GM18519 (cell line): ENCODE measurements around the gene CTNNA2.
"Not testable (repeated sequence)": the region's sequence is repeated elsewhere in the genome, so short reads cannot be mapped to it uniquely, and the experiment has no call there.

Source experiments
- ATAC-seq: cut with Tn5 transposase; IDR thresholded peaks from one replicate; pipeline ENCODE4 v1.9.1; 2021; ENCODE audit warnings: mild to moderate bottlenecking, moderate library complexity; ENCODE audit not compliant: unreplicated experiment, low FRiP score

CTNNA2 gene

DNA sequence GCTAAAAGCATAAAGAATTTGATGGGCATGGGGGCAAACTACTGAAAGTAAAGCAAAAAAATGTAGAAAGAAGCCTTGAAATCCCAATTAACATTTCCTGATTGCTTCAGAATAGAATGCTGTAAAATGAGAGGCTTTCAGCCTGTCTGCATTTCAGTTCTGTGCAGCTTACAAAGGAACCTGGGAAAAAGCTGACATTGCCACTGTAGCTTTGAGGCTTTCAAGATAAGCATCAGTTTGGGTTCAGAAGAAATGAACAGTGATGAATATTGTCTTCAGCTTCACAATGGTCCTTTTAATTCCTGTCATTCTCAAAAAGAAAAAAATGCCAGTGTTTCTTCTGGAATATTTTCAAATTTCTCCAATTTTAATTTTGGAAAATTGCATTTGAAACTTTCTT is 549.0 kb downstream of the CTNNA2 start:
- ATAC-seq, result no peak

DNA sequence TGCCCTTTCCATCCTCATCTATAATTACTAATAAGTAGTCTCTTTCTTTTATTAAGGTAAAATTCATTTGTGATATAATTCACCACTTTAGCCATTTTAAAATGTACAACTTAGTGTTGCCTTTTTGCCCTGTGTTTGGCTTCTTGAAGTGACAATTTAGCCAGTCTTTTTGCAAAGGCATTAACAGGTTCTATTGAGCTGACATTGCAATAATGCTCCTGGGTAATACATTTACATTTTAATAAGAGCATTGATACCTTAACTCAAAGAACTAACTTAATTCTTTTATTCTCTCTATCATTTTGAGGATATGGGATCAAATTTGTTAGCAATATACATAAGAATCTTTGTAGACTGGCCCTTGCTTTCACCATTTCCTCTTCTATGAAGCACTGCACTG is 549.4 kb downstream of the CTNNA2 start:
- no peak for ATAC-seq

DNA sequence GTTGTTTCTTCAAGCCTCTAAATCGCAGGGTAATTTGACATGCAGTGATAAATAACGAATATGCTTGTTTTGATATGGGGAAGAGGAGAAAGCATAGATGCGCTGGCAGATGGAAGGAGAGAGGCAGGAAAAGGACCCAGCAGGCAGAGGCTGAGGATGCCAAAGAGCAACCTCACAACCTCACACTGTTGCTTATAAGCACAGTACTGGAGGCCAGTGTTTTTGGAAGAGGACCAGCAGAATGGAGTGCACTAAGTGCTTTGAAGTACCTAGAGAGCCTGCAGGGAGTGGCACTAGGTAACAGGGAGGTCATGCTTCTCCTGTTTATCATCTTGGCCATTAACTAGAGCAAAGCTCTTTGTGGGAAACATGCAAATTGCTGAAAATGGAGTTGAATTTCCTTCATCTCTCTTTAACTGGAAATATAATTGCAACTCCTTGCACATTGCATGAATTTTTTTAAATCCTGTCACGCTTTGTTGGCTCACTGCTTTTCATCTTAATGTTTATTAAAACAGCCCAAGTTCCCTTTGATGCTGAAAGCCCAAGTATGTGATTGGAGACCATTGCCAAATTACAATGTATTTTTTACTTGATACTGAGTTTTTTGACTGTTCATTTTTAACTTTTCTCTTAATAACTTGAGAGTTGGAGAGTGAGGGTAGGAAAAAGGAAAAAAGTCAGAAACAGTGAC is 555.3 kb downstream of the CTNNA2 start:
- no peak for ATAC-seq

DNA sequence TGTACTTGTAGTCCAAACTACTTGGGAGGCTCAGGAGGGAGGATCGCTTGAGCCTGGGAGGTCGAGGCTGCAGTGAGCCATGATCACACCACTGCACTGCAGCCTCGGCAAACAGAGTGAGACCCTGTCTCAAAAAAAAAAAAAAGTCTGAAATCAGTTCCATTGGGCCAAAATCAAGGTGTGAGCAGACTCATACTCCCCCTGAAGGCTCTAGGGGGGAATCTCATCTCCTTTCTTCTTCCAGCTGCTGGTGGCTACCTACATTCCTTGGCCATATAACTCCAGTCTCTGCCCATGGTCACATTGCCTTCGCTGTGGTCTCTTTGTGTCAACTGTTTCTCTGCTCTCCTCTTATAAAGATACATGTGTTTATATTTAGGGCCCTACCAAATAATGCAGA is 557.7 kb downstream of the CTNNA2 start:
- no peak for ATAC-seq

DNA sequence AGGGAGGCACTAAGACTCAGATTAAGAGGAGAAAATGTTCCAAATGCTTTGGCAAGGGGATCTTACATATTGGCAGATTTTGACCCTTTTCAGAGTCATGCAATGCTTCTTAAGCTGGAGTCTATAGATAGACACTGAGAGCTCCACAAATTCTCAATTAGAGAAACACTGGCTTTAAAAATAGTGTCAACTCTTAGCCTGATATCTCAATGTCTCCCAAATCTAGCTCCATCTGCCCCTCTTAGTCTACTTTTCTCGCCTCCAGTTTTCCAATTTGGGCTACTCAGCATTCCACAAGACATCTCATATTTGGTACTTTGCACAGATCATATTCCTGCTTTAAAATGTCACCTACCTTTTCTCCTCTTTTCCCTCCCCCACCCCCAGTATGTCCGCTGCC is 559.1 kb downstream of the CTNNA2 start:
- ATAC-seq, result no peak

DNA sequence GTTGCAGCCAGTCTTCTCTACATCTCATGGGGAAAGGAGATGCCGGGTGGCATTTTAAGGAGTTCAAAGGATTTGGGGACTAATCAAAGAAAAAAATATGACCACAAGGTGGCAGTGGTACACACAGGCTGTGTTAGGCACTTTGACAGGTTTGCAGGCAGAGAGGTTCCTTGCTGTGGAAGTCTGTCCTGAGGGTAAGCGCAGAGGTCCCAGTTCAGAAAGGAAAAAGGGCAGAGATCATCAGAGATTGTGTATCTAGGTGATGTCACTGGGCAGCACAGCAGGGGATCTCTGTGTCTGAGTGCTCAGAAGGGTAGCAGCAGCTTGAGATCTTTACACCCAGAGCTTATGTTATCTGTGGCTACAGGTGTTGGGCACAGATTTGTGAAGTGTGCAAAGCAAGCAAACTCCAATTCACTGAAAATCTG is 560.3 kb downstream of the CTNNA2 start:
- no peak for ATAC-seq

DNA sequence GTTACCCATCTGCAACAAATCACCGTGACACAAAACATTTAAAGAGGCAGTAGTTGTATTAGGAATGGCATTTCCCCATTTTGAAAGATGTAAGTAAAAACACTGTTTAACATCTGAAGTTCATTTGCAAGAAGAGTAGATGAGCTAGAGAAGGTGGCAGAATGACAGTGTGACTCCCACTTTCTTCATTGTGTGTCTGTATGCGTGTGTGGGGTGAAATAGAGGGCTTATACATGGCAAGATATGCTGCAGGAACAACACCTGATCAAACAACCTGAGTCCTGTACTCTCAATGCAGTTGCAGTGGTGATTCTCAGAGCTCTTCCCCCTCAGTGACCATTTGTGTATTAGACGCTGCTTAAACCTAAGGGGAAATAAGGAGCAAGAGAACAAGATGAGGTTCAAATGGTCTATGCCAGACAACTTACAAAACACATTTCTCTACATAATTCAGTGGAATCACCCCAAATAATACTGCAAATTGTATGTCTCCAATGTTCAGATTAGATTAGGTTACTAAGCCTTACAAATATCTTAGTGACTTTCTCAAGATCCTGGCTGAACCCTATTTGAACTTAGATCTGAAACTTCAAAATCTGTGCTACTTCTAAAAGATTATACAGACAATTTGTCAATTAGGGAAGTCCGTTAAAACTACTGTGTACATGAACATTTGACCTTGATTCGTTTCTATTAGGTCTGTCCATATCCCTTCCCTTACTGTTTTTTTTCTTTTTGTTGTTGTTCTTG is 561.6 kb downstream of the CTNNA2 start:
- ATAC-seq, result no peak

DNA sequence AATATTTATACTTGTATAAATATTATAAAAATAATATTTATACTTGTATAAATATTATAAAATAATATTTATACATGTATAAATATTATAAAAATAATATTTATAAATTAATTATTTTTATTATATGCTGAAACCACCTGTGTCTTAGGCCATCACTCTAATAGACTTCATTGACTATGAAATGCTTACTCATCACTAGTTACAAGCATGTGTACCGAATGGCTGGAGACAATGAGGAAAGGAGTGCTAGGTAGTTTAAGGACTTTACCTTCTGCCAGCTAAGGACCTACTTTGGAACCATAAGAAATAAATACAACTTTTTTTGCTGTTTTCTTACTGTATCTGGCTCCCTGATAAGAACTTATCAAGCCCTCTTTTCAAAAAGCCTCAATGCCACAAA is 562.9 kb downstream of the CTNNA2 start:
- ATAC-seq, result no peak

DNA sequence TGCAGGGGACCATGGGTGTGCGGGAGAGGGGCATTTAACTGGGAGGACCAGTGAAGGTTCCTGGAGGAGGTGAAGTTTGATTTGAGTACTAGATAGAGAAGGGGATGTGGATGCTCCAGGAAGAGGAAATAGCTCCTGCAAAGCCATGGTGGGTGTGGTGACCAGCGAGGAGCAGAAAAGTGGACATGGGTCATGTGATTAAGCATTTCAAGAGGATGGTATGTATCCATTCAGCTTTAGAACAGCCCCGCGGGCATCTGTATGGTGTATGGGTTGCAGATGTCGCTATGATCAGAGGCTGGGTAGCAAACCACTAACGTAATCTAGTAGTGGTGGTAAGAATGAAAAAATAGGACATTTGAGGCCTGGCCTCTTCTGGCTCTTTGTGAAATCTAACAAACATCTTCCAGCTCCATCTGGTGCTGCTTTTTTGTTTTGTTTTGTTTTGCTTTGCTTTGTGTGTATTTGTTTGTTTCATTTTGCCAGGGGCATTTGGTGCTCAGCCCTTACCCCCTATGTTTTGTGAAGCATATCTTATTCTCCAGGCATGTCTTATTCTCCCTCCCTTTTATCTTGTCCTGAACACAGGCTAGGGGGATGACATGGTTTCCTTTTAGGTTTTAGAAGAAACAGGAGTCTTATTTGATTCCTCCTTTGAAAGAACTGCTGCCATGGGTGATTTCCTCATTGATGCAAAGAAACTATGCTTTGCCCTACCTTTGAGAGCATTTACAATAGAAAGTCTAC is 565.6 kb downstream of the CTNNA2 start:
- no peak for ATAC-seq

DNA sequence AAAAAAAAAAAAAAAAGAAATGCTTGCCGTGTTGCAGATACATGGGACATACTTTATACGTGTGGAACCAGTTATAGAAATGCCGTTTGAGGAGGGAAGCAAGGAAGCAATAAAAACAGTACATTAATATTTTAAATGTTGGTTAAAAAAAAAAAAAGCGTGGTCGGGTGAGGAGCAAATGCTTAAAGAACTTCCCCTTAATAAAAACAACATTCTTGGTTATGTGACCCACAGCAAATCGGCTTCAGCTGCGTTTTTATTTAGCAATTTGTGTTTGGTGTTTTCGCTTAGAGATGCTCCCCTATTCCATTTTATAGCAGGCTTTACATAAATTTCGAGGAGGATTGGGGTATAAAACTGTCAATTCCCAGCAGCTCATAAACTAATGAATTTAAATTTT is 568.1 kb downstream of the CTNNA2 start:
- no peak for ATAC-seq

DNA sequence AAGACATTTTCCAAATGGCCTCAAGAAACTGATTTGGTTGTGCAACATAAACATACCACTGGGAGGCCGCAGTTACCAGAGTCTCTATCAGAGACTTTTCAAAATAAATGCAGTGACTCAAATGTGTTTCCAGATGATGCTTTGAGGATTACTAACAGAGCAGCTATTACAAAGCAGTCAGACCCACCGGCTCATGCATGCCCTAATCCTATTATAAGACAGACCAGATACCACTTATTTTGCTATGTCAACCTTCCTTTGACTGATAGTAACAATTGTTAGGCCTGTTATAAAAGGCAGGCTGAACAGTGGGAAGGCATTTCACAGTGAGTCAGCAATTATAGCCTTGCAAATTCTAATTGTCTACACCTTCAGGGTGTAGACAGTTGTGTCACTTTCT is 574.0 kb downstream of the CTNNA2 start:
- no peak for ATAC-seq

DNA sequence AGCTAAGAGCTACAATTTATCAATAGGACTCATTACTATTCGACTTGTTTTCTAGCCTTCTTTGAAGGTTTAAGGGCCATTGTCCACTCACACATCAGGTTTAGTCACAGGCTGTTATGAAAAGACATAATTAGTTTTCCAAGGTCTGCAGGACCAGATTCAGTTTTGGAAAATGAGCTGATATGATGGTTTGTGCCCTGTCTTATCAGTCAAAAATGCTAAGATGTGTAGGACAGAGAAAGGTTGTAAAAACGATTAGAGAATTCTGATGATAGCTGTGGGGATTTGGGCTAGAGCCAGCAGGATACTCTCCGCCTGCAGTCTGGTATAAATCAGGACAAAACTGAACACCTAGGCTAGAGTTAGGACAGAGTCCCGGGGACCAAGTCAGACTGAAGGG is 578.4 kb downstream of the CTNNA2 start:
- no peak for ATAC-seq

DNA sequence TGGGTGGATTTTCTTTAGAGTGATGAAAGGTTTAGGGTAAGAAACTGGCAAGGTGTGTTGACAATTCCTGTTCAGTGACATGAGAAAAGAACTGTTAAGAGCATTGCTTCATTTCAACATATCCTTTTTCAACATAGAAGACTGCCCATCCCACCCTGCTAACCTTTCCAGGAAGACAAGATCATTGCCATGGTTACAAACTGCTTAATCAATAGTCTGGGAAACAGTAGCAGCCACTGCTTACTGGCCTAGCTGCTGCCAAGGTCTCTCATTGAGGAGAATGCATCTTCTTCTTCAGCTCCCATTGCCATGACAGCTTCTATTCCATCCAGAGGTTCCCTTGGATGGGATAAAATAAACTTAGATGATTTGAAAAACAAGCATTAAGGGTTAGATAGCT is 579.6 kb downstream of the CTNNA2 start:
- no peak for ATAC-seq

DNA sequence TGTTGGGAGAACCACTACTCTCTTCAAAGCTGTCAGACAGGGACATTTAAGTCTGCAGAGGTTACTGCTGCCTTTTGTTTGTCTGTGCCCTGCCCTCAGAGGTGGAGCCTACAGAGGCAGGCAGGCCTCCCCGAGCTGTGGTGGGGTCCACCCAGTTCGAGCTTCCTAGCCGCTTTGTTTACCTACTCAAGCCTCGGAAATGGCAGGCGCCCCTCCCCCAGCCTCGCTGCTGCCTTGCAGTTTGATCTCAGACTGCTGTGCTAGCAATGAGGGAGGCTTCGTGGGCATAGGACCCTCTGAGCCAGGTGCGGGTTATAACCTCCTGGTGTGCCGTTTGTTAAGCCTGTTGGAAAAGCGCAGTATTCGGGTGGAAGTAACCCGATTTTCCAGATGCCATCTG is 585.7 kb downstream of the CTNNA2 start:
- ATAC-seq, result not testable (repeated sequence)

DNA sequence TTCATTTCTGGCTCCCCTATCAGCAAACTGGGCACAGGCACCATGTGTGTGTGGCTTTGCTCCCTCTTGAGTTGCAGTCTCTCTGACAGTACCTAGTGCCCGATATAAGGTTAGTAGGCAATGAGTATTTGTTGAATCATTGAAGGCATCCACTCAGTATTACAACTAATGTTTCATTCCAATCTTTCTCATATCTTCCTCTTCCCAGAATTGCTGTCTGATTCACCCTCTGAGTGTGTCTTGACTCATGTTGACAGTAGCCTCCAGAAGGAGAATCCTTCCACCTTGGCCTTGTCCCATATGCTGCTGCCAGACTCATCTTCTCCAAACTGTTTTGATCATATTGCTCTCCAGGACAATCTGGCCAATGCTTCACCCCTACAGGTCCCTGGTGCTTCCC is 589.2 kb downstream of the CTNNA2 start:
- no peak for ATAC-seq

DNA sequence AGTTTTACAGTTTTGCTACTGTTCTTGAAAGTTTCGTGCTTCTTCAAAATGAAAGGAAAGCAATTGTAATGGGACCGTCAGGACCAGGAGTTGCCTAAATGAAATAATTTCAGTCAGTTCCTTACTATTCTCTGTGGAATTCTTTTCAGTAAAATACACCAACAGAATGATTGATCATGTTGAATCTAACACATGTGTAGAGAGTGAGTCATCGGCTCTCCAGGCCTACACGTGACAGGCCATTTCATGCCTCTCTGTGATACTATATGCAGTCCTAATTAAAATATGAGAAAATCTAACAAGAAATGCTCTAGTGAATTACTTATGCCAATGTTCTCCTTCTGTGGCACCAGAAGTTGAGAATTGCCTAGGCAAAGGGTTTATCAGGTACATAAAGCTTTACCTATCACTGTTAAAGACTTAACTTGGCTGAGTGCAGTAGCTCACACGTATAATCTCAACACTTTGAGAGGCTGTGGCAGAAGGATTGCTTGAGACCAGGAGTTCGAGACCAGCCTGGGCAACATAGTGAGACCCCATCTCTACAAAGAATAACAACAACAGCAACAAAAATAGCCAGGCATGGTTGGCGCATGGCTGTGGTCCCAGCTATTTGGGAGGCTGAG is 592.3 kb downstream of the CTNNA2 start:
- no peak for ATAC-seq

DNA sequence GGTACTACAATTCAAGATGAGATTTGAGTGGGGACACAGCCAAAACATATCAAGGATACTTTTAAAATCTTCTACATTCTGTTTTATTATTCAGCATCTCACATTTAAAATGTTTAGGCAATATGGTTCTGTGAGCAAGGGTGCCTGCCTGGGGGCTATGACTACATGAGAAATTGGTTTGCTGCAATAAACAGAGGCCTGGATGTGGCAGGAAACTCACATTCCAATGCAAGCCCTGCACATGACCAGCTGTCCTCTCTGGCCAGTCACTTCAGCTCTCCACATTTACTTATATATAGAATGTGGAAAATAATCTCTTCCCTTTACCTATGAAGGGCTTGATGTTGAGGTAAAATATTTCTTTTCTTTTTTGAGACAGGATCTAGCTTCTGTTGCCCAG is 598.3 kb downstream of the CTNNA2 start:
- no peak for ATAC-seq

DNA sequence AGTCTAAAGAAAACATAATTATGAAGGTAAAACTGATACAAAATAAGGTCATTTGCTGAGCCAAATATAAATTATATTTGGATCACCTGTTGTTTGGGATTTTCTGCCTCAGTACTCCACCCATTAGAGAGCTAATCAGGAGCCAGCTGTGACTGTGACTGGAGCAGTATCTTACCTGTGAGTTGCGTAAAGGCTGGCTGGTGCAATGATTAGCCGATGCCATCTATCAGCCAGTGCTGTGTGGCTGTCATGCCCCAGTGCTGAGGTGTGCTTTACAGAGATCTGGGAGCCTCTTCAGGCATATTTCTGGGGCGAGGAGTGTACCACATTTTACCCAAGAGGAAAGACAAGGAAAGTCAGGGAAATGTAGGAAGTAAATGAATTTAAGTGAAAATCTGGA is 599.9 kb downstream of the CTNNA2 start:
- no peak for ATAC-seq

DNA sequence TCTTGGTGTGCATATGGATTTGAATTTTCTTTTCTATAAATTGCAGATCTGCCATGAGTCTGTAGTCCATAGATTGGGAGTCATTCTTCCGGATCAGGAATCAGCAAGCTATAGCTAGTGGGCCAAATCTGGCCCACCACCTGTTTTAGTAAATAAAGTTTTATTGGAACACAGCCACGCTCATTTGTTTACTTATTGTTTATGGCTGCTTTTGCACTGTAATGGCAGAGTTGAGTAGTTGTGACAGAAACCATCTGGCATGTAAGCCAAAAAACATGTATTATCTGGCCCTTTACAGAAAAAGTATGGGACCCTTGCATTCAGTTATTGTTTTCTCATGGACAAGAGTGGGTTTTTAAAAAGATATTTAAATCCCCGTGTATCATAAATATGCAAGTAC is 600.5 kb downstream of the CTNNA2 start:
- no peak for ATAC-seq

DNA sequence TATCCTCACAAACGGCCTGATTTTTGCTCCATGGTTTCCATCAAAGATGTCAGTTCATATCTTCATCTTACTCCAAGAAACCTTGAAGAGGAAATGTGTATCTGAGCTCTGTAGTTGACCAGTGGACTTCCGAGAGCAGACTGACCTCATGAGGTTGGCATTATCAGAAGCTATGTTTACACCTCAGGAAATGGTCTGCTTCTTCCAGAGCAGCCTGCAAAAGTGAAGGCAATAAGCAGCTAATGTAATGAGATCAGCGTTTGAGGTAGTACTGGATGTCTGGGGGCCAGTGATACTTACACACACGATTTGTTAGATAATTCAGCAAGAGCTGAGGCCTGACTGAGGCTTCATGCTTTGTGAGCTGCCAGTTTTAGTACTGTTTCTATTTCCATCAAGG is 602.0 kb downstream of the CTNNA2 start:
- ATAC-seq, result no peak

DNA sequence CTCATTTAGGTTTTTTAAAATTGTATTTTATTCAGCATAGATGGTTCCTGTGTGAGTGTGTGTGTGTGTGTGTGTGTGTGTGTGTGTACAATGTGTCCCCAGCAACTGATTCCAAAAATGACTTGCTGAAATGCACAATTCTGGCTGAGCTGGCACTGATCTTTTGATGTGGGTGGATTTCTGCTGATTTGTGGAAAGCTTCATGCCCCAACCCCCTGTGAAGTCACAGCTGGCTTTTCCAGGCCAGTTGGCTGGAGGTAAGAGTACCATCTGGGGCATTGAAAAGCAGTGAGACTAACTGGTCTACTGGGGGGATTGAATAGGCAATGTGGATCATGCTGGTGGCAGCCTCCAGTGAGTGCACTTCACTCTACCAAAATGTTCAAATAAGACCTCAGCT is 604.5 kb downstream of the CTNNA2 start:
- ATAC-seq, result no peak
